GM12873 (cell line): Measurements from ENCODE around the gene PDAP1.

Experiments
- TF ChIP-seq, protein P1 (sequence below): IDR thresholded peaks from 2 replicates; pipeline ENCODE4 v1.5.1; 2012; ENCODE audit warnings: low read depth, mild to moderate bottlenecking, moderate library complexity, low read length, control low read depth; ENCODE audit not compliant: insufficient read depth; ENCODE audit errors: missing control alignments

Gene PDAP1

DNA sequence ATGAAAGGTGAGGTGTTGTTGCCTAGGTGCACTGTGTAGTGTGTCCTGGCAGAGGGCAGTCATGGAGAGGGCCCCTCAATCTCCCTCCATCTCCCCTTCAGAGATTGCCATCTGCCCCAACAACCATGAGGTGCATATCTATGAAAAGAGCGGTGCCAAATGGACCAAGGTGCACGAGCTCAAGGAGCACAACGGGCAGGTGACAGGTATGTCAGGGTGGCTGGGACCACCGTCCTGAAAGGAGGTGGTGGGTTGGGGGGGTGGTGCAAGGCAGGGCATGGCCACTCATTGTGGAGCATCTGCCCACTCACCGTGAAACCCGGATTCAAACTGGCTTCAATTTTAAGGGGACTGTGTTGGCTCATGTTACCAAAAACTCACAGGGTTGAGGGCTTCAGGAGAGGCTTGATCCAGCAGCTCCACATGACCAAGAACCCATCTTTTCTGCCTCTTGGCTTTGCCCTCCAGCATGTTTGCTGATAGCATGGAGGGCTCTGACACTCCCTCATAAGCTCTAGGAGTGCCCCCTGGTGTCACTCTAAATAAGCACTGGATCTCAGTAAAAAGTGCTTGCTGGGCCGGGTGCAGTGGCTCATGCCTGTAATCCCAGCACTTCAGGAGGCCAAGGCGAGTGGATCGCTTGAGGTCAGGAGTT is 21.7 kb downstream of the PDAP1 start:
- TF ChIP-seq, protein P1, sequence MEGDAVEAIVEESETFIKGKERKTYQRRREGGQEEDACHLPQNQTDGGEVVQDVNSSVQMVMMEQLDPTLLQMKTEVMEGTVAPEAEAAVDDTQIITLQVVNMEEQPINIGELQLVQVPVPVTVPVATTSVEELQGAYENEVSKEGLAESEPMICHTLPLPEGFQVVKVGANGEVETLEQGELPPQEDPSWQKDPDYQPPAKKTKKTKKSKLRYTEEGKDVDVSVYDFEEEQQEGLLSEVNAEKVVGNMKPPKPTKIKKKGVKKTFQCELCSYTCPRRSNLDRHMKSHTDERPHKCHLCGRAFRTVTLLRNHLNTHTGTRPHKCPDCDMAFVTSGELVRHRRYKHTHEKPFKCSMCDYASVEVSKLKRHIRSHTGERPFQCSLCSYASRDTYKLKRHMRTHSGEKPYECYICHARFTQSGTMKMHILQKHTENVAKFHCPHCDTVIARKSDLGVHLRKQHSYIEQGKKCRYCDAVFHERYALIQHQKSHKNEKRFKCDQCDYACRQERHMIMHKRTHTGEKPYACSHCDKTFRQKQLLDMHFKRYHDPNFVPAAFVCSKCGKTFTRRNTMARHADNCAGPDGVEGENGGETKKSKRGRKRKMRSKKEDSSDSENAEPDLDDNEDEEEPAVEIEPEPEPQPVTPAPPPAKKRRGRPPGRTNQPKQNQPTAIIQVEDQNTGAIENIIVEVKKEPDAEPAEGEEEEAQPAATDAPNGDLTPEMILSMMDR, result peak; percentile 56

DNA sequence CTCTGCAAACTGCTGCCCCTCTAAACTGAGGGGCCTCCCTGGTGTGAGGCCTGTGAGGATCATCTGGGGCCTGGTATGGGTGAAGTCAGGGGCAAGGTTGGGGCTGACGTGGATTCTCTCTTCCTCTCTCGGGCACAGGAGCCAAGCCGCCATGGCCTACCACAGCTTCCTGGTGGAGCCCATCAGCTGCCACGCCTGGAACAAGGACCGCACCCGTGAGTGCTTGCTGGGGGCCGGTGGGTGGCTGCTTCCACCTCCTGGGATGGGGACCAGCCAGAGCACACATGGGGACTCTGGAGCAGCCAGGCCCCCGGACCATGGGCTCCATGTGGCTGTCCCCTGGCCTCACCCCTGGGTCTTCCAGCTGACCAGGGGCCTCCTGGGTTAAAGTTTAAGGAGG is 22.8 kb downstream of the PDAP1 start:
- TF ChIP-seq, protein P1, result no peak

DNA sequence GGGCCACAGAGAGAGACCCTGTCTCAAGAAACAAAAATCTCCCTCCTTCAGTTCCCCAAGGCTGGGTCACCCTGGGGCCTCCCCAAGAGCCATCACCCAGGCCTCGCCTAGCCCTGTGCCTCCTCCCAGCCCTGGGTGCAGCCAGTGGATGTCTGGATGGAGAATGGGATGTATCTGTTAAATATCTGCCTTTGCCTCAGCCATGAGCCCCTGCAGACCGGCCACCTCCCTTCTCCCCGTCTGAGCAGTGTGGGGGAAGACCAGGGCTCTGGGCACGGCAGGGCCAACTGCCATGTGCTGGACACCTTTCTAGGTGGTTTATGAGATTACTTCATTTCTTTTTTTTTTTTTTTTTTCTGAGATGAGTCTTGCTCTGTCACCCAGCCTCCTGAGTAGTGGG is 23.9 kb downstream of the PDAP1 start:
- TF ChIP-seq, protein P1, result no peak

DNA sequence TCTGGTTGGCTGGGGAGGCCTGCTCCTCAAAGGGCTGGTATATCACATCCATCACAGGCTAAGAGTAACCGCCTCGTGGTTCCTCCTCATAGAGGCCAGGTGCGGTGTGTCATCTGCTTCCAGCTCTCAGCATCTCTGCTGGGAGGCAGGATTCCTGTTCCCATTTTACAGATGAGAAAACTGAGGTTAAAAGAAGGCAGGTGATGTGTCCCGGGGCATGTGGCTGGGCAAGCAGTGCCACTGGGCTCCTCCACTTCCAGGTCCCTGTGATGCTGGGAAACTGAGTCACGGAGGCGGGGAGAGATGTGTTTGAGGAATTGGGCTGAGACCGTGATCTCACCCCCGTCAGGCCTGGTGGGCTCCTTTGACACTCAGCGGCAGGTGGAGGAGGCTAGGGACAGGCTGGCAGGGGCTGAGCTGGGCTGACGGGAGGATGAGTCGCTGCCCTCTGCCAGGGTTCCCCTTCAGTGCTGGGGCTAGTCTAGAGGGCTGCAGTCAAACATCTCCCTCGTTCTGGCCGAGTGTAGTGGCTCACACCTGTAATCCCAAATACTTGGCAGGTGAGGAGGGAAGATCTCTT is 24.5 kb downstream of the PDAP1 start:
- TF ChIP-seq, protein P1, result no peak

DNA sequence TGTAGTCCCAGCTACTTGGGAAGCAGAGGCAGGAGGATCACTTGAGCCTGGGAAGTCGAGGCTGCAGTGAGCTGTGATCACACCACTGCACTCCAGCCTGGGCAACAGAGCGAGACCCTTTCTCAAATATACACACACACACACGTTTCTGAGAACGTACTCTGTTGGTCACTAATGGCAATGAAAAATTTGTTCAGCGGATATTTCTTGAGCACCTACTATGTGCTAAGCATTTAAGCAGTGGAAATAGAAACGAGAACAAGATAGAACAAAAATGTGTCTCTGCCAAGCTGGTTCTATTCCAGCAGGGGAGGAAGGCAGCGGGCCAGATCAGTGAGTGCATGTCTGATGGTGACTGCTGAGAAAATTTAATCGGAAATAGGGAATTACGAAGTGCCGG is 25.2 kb downstream of the PDAP1 start:
- TF ChIP-seq, protein P1, result no peak

DNA sequence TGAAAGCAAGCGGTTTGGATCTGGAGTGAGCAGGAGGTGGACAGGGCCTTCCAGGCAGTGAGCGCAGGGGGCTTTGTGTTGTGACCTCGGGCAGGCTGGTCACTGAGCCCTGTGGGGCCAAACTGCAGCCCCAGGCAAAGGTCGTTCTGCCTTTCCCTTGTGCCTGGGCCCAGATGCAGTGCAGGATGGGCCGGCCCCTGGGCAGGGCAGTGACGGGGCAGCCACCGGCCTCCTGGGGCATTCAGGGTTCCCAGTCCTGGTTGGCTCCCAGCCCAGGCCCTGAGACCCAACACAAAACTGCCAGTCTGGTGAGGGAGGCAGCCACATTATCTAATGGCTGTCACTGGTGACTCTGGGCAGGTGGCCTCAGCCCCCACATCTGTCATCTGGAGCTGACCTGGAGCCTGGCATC is 26.7 kb downstream of the PDAP1 start:
- TF ChIP-seq, protein P1, result no peak

DNA sequence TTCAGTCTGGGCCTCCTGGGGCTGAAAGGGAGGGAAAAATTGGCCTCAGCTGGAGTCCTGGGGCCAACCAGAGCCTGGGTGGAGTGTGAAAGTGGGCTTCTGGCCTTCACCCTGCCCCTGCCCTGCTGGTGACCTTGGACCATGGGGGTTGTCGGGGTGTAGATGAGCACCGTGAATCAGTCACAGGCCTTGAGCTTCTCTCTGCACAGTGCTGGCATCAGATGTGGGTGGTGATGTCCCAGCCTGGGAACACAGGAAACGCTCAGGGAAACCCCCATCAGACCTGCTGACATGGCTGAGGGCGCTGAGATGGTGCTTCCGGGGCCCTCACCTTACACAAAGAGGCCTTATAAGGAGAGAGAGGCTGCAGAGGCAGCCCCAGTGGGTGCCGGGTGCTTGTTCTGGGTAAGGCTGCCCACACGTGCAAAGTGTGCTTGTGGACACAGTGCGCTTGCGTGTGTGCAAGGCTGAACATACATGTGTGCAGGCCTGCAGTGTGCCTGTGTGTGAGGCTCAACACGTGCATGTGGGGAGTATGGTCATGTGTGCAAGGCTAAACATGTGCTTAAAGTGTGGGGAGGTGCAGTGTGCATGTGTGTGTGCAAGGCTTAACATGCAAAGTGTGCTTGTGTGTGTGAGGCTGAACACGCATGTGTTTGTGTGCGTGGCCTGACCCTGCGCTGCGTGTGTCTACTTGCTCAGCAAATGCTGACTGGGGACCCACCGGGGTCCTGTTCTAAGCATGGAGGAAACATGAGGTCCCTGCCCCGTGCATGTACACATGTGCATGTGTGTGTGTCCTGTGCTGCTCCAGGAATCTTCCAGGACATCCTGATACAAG is 27.4 kb downstream of the PDAP1 start:
- TF ChIP-seq, protein P1, result no peak
